ENCODE measurements around the gene MYLK. TPM values are rescaled to one million over a fixed set of nuclear protein-coding genes. Genes with fewer than 3 reads are reported as not detected.

Gene MYLK
- total and polyA plus RNA-seq, 4 donors, result 17.1 to 158 (median 41.9) TPM

DNA sequence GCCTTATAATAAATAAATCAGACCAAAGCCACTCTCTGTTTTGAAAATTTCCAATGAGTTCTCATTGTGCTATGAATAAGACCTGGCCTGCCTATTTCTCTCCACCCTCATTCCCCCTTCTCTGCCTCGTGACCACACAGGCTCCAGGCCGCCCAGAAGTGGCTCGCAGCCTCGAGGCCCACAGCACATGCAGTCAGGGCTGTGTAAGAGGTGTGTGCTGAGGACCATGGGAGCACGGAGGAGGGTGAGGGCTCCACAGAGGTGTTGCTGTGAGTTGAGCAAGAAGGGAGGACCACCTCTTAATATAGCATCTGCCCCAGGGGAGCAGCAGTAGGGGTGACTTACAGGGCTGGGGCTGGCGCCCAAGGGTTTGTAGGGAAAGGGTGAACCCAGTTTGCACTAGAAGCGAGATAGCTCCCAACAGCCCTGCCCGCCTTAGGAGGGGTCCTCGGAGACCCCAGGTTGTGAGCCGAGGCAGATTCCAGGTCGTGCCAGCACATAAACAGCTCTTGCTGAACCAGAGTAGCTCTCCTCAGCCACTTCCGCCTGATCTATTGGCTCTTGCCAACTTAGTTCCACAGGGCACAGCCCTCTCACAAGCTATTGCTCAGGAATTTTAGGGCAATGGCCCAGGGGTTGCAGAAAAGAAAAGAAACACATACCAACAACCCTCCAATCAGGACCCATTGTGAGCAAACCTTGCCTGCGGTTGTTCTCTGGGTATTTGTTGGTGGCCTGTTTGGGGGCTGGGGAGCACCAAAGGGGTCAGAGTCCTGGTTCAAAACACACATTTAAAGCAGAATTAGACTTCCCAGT is 117.7 kb downstream of the MYLK start:
- peak overlapping the region; percentile 83 to 87 for H3K27ac ChIP-seq (ENCODE audit: low read depth in 1 of 2, low read length in 2 of 2)
- H3K27me3 ChIP-seq (ENCODE audit: control insufficient read depth in 4 of 4, insufficient read depth in 4 of 4, low read length in 3 of 4), result no peaks in the 10 kb centered on the region
- TF ChIP-seq FOXA2 (IDR thresholded peaks at IDR 0.05) (peak; percentile 28), YY1 (IDR thresholded peaks at IDR 0.05) (peak; percentile 76), HNF4A (conservative IDR thresholded peaks at IDR 0.05) (peak; percentile 95), NR2F2 (IDR thresholded peaks at IDR 0.05) (peak; percentile 60), CTCF (IDR thresholded peaks at IDR 0.05; ENCODE audit: low read depth, low read length, missing input control) (no peak), JUND (IDR thresholded peaks at IDR 0.05) (peak; percentile 69 to 84), EGR1 (IDR thresholded peaks at IDR 0.05; ENCODE audit: low read depth in 2 of 2) (peak in 1 of 2 donors; percentile 56), TAF1 (conservative IDR thresholded peaks at IDR 0.05) (no peak), HNF4G (IDR thresholded peaks at IDR 0.05) (peak; percentile 85), SP1 (IDR thresholded peaks at IDR 0.05) (peak; percentile 98), GABPA (IDR thresholded peaks at IDR 0.05 in 1 of 2, conservative IDR thresholded peaks at IDR 0.05 in 1 of 2) (no peak), RXRA (IDR thresholded peaks at IDR 0.05) (peak; percentile 97 to 99), FOXA1 (IDR thresholded peaks at IDR 0.05) (no peak), ZBTB33 (IDR thresholded peaks at IDR 0.05) (peak; percentile 68), RAD21 (IDR thresholded peaks at IDR 0.05) (peak; percentile 49 to 65), ATF3 (IDR thresholded peaks at IDR 0.05) (peak; percentile 52)
- TF ChIP-seq, protein P1, sequence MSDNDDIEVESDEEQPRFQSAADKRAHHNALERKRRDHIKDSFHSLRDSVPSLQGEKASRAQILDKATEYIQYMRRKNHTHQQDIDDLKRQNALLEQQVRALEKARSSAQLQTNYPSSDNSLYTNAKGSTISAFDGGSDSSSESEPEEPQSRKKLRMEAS (IDR thresholded peaks at IDR 0.05), result peak; percentile 76
- TF ChIP-seq, protein P2, sequence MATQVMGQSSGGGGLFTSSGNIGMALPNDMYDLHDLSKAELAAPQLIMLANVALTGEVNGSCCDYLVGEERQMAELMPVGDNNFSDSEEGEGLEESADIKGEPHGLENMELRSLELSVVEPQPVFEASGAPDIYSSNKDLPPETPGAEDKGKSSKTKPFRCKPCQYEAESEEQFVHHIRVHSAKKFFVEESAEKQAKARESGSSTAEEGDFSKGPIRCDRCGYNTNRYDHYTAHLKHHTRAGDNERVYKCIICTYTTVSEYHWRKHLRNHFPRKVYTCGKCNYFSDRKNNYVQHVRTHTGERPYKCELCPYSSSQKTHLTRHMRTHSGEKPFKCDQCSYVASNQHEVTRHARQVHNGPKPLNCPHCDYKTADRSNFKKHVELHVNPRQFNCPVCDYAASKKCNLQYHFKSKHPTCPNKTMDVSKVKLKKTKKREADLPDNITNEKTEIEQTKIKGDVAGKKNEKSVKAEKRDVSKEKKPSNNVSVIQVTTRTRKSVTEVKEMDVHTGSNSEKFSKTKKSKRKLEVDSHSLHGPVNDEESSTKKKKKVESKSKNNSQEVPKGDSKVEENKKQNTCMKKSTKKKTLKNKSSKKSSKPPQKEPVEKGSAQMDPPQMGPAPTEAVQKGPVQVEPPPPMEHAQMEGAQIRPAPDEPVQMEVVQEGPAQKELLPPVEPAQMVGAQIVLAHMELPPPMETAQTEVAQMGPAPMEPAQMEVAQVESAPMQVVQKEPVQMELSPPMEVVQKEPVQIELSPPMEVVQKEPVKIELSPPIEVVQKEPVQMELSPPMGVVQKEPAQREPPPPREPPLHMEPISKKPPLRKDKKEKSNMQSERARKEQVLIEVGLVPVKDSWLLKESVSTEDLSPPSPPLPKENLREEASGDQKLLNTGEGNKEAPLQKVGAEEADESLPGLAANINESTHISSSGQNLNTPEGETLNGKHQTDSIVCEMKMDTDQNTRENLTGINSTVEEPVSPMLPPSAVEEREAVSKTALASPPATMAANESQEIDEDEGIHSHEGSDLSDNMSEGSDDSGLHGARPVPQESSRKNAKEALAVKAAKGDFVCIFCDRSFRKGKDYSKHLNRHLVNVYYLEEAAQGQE (IDR thresholded peaks at IDR 0.05), result peak; percentile 58
- no peaks in the 10 kb centered on the region for H3K9me3 ChIP-seq (ENCODE audit: control insufficient read depth in 4 of 4, low read length in 3 of 4)
- H3K4me3 ChIP-seq (ENCODE audit: low read depth in 1 of 3, low read length in 3 of 3), result peak overlapping the region in 1 of 3 donors; percentile 27
- peaks cover 15 to 52% (median 46%) of the 10 kb centered on the region in 4 donors for H3K4me1 ChIP-seq (ENCODE audit: control insufficient read depth in 4 of 4, insufficient read depth in 4 of 4, low read length in 3 of 4)
- no peak for DNase-seq (ENCODE audit: low spot score)
- peak overlapping the region in 1 of 2 donors; percentile 42 for H3K9ac ChIP-seq (ENCODE audit: low read depth in 1 of 2, low read length in 2 of 2)
- 37% methylated on average over 13 of the region's 13 CpGs for WGBS
- no peaks in the 10 kb centered on the region for H3K36me3 ChIP-seq (ENCODE audit: control insufficient read depth in 4 of 4, insufficient read depth in 3 of 4, low read depth in 1 of 4, low read length in 3 of 4)

All from liver (tissue), 9 donors.